Osteoblast (primary cell): Measurements from ENCODE around the gene MIB2. TPM values are rescaled to one million over a fixed set of nuclear protein-coding genes. Genes with fewer than 3 reads are reported as not detected.

ENCODE experiments used
- DNase-seq: peaks from one replicate; pipeline ENCODE4 v3.0.0; 2011; ENCODE audit warnings: low spot score, mixed read lengths; ENCODE audit not compliant: insufficient read length; ENCODE audit errors: missing footprints
- H2AFZ ChIP-seq: 2 replicates; pipeline ENCODE4 v1.6.0; 2011; ENCODE audit warnings: mild to moderate bottlenecking, low read length
- H3K27ac ChIP-seq: 2 replicates; pipeline ENCODE4 v1.5.1; 2011; ENCODE audit warnings: mild to moderate bottlenecking, low read depth, low read length, moderate library complexity
- H3K27me3 ChIP-seq: 2 replicates; pipeline ENCODE4 v1.6.0; 2012; ENCODE audit warnings: mild to moderate bottlenecking, control low read depth, inconsistent platforms, low read length, moderate library complexity; ENCODE audit not compliant: insufficient read depth
- H3K36me3 ChIP-seq: 2 replicates; pipeline ENCODE4 v1.5.1; 2011; ENCODE audit warnings: mild to moderate bottlenecking, low read length, control low read depth, moderate library complexity; ENCODE audit not compliant: insufficient read depth
- H3K4me1 ChIP-seq: 2 replicates; pipeline ENCODE4 v1.5.1; 2011; ENCODE audit warnings: mild to moderate bottlenecking, low read length, control low read depth, moderate library complexity; ENCODE audit not compliant: insufficient read depth
- H3K4me2 ChIP-seq: 2 replicates; pipeline ENCODE4 v1.6.0; 2011; ENCODE audit warnings: mild to moderate bottlenecking, low read length; ENCODE audit not compliant: insufficient read depth
- H3K4me3 ChIP-seq: fragments of 200-600 bp; sonication (generic); 3 replicates; pipeline ENCODE4 v1.5.1; 2012; ENCODE audit warnings: mild to moderate bottlenecking, low read length, inconsistent platforms; ENCODE audit not compliant: insufficient read depth
- H3K79me2 ChIP-seq: 2 replicates; pipeline ENCODE4 v1.6.0; 2012; ENCODE audit warnings: mild to moderate bottlenecking, low read length, control low read depth, inconsistent platforms; ENCODE audit not compliant: insufficient read depth
- H3K9me3 ChIP-seq: 2 replicates; pipeline ENCODE4 v1.5.1; 2011; ENCODE audit warnings: low read depth, low read length, control low read depth
- H4K20me1 ChIP-seq: 2 replicates; pipeline ENCODE4 v1.6.0; 2012; ENCODE audit warnings: mild to moderate bottlenecking, low read length, control low read depth; ENCODE audit not compliant: insufficient read depth
- total RNA-seq: library from RNA; depleted of rRNA; stranded (reverse); fragments of >200 nt; gene quantifications from 2 replicates; pipeline ENCODE4 v1.2.3, GENCODE V29; 2012
- TF ChIP-seq, protein P1 (sequence below): IDR thresholded peaks from 2 replicates; pipeline ENCODE4 v1.5.1; 2011; ENCODE audit warnings: mild to moderate bottlenecking, low read depth, low read length, moderate library complexity; ENCODE audit errors: extremely low read depth

The MIB2 gene
- total RNA-seq, 1 donor, result 80.7 TPM

DNA sequence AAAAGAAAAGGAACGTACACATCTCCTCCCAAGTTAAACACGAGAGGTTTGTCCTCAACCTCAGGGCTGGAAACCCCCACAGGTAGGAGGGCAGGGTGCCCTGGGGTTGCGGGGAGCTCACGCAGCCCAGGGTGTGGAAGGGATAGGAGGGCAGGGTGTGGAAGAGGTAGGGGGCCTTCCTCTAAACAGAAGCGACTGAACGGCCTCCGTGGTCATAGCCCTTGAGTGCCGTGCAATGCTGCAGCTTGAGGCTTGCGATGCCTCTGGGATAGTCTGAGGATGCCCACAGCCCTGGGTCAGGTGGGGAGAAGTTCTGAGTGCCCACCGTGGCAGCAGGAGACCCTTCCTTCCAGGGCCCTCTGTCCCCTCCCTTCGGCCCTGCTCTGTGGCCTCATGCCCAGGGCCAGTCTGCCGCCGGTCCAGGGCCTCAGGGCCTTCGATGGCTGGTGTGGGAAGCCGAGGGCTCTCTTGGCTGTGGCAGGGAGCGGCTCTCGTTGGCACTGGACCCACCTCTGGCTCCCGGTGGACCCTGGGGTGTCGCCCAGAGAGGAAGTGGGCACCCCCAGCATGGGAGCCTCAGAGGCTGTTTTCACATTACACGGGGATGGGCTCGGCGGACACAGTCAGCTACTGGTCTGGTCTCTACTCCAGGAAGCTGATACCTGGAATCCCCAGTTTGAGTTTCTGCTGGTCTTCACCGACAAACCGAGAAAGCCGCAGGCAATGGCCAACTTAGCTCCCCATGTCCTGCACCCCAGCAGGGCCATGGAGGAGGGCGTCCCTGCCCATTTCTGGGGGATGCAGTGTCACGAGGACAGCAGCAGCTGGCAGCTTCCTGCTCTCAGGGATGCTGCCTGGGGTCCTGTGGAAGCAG is 49.9 kb downstream of the MIB2 start:
- no peaks in the 10 kb centered on the region for H4K20me1 ChIP-seq
- peak; percentile 60 for DNase-seq
- peaks cover 23% of the 10 kb centered on the region for H3K36me3 ChIP-seq
- no peak overlapping the region for H3K27ac ChIP-seq
- H3K79me2 ChIP-seq, result no peaks in the 10 kb centered on the region
- H3K4me2 ChIP-seq, result no peak overlapping the region
- H3K4me3 ChIP-seq, result no peak overlapping the region
- no peaks in the 10 kb centered on the region for H3K9me3 ChIP-seq
- H3K4me1 ChIP-seq, result peaks cover 6% of the 10 kb centered on the region
- TF ChIP-seq, protein P1, sequence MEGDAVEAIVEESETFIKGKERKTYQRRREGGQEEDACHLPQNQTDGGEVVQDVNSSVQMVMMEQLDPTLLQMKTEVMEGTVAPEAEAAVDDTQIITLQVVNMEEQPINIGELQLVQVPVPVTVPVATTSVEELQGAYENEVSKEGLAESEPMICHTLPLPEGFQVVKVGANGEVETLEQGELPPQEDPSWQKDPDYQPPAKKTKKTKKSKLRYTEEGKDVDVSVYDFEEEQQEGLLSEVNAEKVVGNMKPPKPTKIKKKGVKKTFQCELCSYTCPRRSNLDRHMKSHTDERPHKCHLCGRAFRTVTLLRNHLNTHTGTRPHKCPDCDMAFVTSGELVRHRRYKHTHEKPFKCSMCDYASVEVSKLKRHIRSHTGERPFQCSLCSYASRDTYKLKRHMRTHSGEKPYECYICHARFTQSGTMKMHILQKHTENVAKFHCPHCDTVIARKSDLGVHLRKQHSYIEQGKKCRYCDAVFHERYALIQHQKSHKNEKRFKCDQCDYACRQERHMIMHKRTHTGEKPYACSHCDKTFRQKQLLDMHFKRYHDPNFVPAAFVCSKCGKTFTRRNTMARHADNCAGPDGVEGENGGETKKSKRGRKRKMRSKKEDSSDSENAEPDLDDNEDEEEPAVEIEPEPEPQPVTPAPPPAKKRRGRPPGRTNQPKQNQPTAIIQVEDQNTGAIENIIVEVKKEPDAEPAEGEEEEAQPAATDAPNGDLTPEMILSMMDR, result no peak
- H2AFZ ChIP-seq, result no peak overlapping the region
- no peaks in the 10 kb centered on the region for H3K27me3 ChIP-seq

DNA sequence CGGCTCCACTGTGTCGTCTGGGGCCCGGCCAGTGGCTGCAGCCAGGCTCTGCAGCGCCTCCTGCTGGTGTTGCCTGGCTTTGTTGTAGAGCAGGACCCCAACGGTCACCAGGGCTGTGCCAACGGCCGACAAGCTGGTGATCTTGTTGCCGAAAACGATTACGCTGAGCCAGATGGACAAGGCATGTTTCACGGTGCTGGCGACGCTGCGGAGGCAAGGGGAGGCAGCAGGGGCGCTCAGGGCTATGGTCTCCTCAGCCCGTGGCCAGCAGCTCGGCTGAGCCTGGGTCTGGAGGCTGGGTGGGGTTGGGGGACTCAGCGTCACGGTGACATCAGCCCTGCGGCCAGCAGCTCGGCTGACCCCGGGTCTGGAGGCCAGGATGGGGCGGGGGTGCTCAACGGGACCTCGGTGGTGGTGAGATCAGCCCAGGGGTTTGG is 50.5 kb downstream of the MIB2 start:
- H3K36me3 ChIP-seq, result peaks cover 26% of the 10 kb centered on the region
- DNase-seq, result peak; percentile 58
- H3K9me3 ChIP-seq, result no peaks in the 10 kb centered on the region
- H4K20me1 ChIP-seq, result no peaks in the 10 kb centered on the region
- H3K79me2 ChIP-seq, result no peaks in the 10 kb centered on the region
- TF ChIP-seq, protein P1, result peak; percentile 39
- no peak overlapping the region for H3K4me2 ChIP-seq
- H3K27me3 ChIP-seq, result no peaks in the 10 kb centered on the region
- no peak overlapping the region for H3K4me3 ChIP-seq
- H2AFZ ChIP-seq, result no peak overlapping the region
- H3K27ac ChIP-seq, result no peak overlapping the region
- peaks cover 6% of the 10 kb centered on the region for H3K4me1 ChIP-seq

DNA sequence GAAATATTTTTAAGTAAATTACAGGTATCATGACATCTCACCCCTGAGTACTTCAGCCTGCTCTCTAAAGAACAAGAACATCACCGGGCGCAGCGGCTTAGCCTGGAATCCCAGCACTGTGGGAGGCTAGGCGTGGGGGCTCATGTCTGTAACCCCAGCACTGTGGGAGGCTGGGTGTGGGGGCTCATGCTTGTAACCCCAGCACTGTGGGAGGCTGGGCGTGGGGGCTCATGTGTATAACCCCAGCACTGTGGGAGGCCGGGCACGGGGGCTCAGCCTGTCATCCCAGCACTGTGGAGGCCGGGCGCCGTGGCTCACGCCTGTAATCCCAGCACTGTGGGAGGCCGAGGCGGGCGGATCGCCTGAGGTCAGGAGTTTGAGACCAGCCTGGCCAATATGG is 51.2 kb downstream of the MIB2 start:
- H3K4me3 ChIP-seq, result no peak overlapping the region
- H3K9me3 ChIP-seq, result no peaks in the 10 kb centered on the region
- no peak overlapping the region for H3K27ac ChIP-seq
- TF ChIP-seq, protein P1, result no peak
- H3K4me1 ChIP-seq, result peaks cover 4% of the 10 kb centered on the region
- peaks cover 32% of the 10 kb centered on the region for H3K36me3 ChIP-seq
- H4K20me1 ChIP-seq, result no peaks in the 10 kb centered on the region
- H3K27me3 ChIP-seq, result no peaks in the 10 kb centered on the region
- no peaks in the 10 kb centered on the region for H3K79me2 ChIP-seq
- H3K4me2 ChIP-seq, result no peak overlapping the region
- no peak overlapping the region for H2AFZ ChIP-seq
- DNase-seq, result no peak
